GM21529 (cell line): Measurements from ENCODE around the gene NEDD8.
"Not testable (repeated sequence)": the region's sequence is repeated elsewhere in the genome, so short reads cannot be mapped to it uniquely, and the experiment has no call there.

ENCODE experiments used
- ATAC-seq: cut with Tn5 transposase; IDR thresholded peaks from one replicate; pipeline ENCODE4 v1.9.1; 2021; ENCODE audit not compliant: unreplicated experiment

NEDD8 gene

GRCh38 chr14:24228902-24229301 is 3.3 kb downstream of the NEDD8 start:
- ATAC-seq = no peak

GRCh38 chr14:24226473-24226872 is 5.7 kb downstream of the NEDD8 start:
- no peak for ATAC-seq

GRCh38 chr14:24224618-24225071 is 7.5 kb downstream of the NEDD8 start:
- no peak for ATAC-seq

GRCh38 chr14:24222987-24223386 is 9.2 kb downstream of the NEDD8 start:
- ATAC-seq = not testable (repeated sequence)

- ATAC-seq = no peak
Measured at GRCh38 chr14:24219521-24219920, 12.6 kb downstream of the NEDD8 start.

GRCh38 chr14:24219080-24219479 is 13.1 kb downstream of the NEDD8 start:
- ATAC-seq = no peak

GRCh38 chr14:24216876-24217275 is 15.3 kb downstream of the NEDD8 start:
- ATAC-seq = not testable (repeated sequence)

GRCh38 chr14:24216345-24216699 is 15.8 kb downstream of the NEDD8 start:
- no peak for ATAC-seq

GRCh38 chr14:24215495-24216344 is 16.4 kb downstream of the NEDD8 start, which contains the start of gene MDP1:
TSS of gene MDP1 (minus strand) at chr14:24216066. CDS start at chr14:24215955, 111 bp downstream.
- ATAC-seq = peak; percentile 56

- no peak for ATAC-seq
Measured at GRCh38 chr14:24213866-24214662, 18.1 kb downstream of the NEDD8 start.

GRCh38 chr14:24212924-24213865 is 19.0 kb downstream of the NEDD8 start, which contains the start of gene CHMP4A:
TSS of gene CHMP4A (minus strand) at chr14:24213488. CDS start at chr14:24213439, 49 bp downstream.
- ATAC-seq = peak; percentile 85

GRCh38 chr14:24211311-24211710 is 20.9 kb downstream of the NEDD8 start:
- no peak for ATAC-seq

- ATAC-seq = no peak
Measured at GRCh38 chr14:24207625-24208024, 24.5 kb downstream of the NEDD8 start.

- no peak for ATAC-seq
Measured at GRCh38 chr14:24207104-24207551, 25.0 kb downstream of the NEDD8 start.

GRCh38 chr14:24206260-24207103 is 25.7 kb downstream of the NEDD8 start:
- no peak for ATAC-seq

- ATAC-seq = no peak
Measured at GRCh38 chr14:24204163-24205146, 27.7 kb downstream of the NEDD8 start.

- ATAC-seq = not testable (repeated sequence)
Measured at GRCh38 chr14:24203249-24203886, 28.8 kb downstream of the NEDD8 start.

GRCh38 chr14:24202538-24202937 is 29.6 kb downstream of the NEDD8 start:
- not testable (repeated sequence) for ATAC-seq
